MCF 10A (cell line): ENCODE results near the gene DYTN. TPM values are rescaled to one million over a fixed set of nuclear protein-coding genes. Genes with fewer than 3 reads are reported as not detected.

Experiments
- BruUV-seq: library from RNA; stranded (reverse); fragments of 400-500 nt; replicated peaks from 2 replicates; lab custom pipeline; 2021; lab: Mats Ljungman, UMichigan
- CTCF ChIA-PET: fragments of 300-600 bp; sonication (Branson Sonifier 250); formaldehyde crosslinking; extraction: SDS; loops from one replicate; lab custom pipeline; 2021; ENCODE audit warnings: antibody characterized with exemption, inconsistent platforms; lab: Yijun Ruan, JAX
- POLR2A ChIA-PET: fragments of 300-600, 350-650 bp; sonication (Branson Sonifier 250); formaldehyde crosslinking; extraction: SDS; loops from one replicate; lab custom pipeline; 2020; ENCODE audit warnings: antibody characterized with exemption, inconsistent platforms; lab: Yijun Ruan, JAX
- DNase-seq: peaks from one replicate; pipeline ENCODE4 v3.0.0-alpha.2; 2018; ENCODE audit not compliant: unreplicated experiment
- H3K27ac Mint-ChIP-seq: one replicate; pipeline ENCODE4 v1.8.0; 2022; ENCODE audit warnings: mild to moderate bottlenecking, low read depth, mixed read lengths; ENCODE audit not compliant: unreplicated experiment
- H3K27me3 Mint-ChIP-seq: one replicate; pipeline ENCODE4 v1.8.0; 2022; ENCODE audit warnings: mixed read lengths; ENCODE audit not compliant: insufficient read depth, unreplicated experiment
- H3K36me3 Mint-ChIP-seq: one replicate; pipeline ENCODE4 v1.8.0; 2022; ENCODE audit warnings: mild to moderate bottlenecking, moderate library complexity, mixed read lengths; ENCODE audit not compliant: insufficient read depth, unreplicated experiment
- H3K4me1 Mint-ChIP-seq: one replicate; pipeline ENCODE4 v1.8.0; 2022; ENCODE audit warnings: mixed read lengths; ENCODE audit not compliant: insufficient read depth, unreplicated experiment
- H3K4me3 Mint-ChIP-seq: one replicate; pipeline ENCODE4 v1.8.0; 2022; ENCODE audit warnings: mild to moderate bottlenecking, moderate library complexity, mixed read lengths; ENCODE audit not compliant: unreplicated experiment
- H3K9me3 Mint-ChIP-seq: one replicate; pipeline ENCODE4 v1.8.0; 2022; ENCODE audit warnings: mixed read lengths; ENCODE audit not compliant: unreplicated experiment
- CTCF ChIP-seq: fragments of 200-600 bp; IDR thresholded peaks from one replicate; pipeline ENCODE4 v1.8.0; 2022; ENCODE audit warnings: antibody characterized with exemption, mild to moderate bottlenecking; ENCODE audit not compliant: unreplicated experiment
- intact Hi-C: fragments of 100-400 bp; cut with micrococcal nuclease; formaldehyde crosslinking; loops from 2 replicates; pipeline ENCODE4 v1.14.1; 2022
- total RNA-seq: library from RNA; stranded (reverse); gene quantifications from 2 replicates; pipeline ENCODE4 v1.2.3, GENCODE V29; 2022

The DYTN gene
- total RNA-seq, 1 experiment from 2014 or later: not detected

GRCh38 chr2:206713746-206714145 is 4.5 kb downstream of the DYTN start:
- H3K27ac Mint-ChIP-seq: no peak overlapping the region
- no peak overlapping the region for H3K4me3 Mint-ChIP-seq
- no TSS peak for BruUV-seq
- no peaks in the 10 kb centered on the region for H3K9me3 Mint-ChIP-seq
- no peaks in the 10 kb centered on the region for H3K27me3 Mint-ChIP-seq
- TF ChIP-seq CTCF: no peak
- DNase-seq: no peak
- H3K36me3 Mint-ChIP-seq: no peaks in the 10 kb centered on the region
- CTCF ChIA-PET: no interaction called here
- intact Hi-C loops: no loop called here
- no peaks in the 10 kb centered on the region for H3K4me1 Mint-ChIP-seq
- POLR2A ChIA-PET: no interaction called here

GRCh38 chr2:206708286-206708685 is 9.9 kb downstream of the DYTN start:
- ChIA-PET CTCF (interaction anchor here (3.3 kb wide), 1 partner anchor 74 kb away, joined by 12 read pairs; no protein-coding TSS in a partner anchor), POLR2A (interaction anchor here (0.7 kb wide), 1 partner anchor 58 kb away, joined by 3 read pairs; no protein-coding TSS in a partner anchor)
- TF ChIP-seq CTCF: no peak
- H3K9me3 Mint-ChIP-seq: no peaks in the 10 kb centered on the region
- H3K27ac Mint-ChIP-seq: no peak overlapping the region
- intact Hi-C loops: no loop called here
- DNase-seq: no peak
- H3K4me1 Mint-ChIP-seq: no peaks in the 10 kb centered on the region
- no peak overlapping the region for H3K4me3 Mint-ChIP-seq
- no TSS peak for BruUV-seq
- H3K36me3 Mint-ChIP-seq: no peaks in the 10 kb centered on the region
- peaks cover 25% of the 10 kb centered on the region for H3K27me3 Mint-ChIP-seq

GRCh38 chr2:206707164-206707701 is 11.0 kb downstream of the DYTN start:
- Mint-ChIP-seq H3K27me3 (peaks cover 35% of the 10 kb centered on the region), H3K4me3 (no peak overlapping the region), H3K9me3 (no peaks in the 10 kb centered on the region), H3K36me3 (no peaks in the 10 kb centered on the region), H3K27ac (no peak overlapping the region), H3K4me1 (no peaks in the 10 kb centered on the region)
- ChIA-PET CTCF (interaction anchor here (0.6 to 3.3 kb wide), 4 partner anchors 12 to 121 kb away, joined by 3 to 12 read pairs (median 4); no protein-coding TSS in a partner anchor), POLR2A (interaction anchor here (1.5 kb wide), 1 partner anchor 11 kb away, joined by 5 read pairs; no protein-coding TSS in a partner anchor)
- no peak for DNase-seq
- intact Hi-C loops: no loop called here
- no TSS peak for BruUV-seq
- no peak for TF ChIP-seq CTCF

- DNase-seq: no peak
- no peak for TF ChIP-seq CTCF
- Mint-ChIP-seq H3K27me3 (peaks cover 37% of the 10 kb centered on the region), H3K36me3 (no peaks in the 10 kb centered on the region), H3K4me1 (peaks cover 5% of the 10 kb centered on the region), H3K4me3 (no peak overlapping the region), H3K27ac (no peak overlapping the region), H3K9me3 (no peaks in the 10 kb centered on the region)
- intact Hi-C loops: no loop called here
- BruUV-seq: no TSS peak
- ChIA-PET POLR2A (no interaction called here), CTCF (no interaction called here)
These were observed 16.1 kb downstream of the DYTN start for GRCh38 chr2:206701952-206702605.
